Fibroblast of peridontal ligament (primary cell): ENCODE measurements around the gene SLC38A2.

Source experiments
- DNase-seq: peaks from one replicate; pipeline ENCODE4 v3.0.0-alpha.2; 2010; ENCODE audit errors: extremely low read depth

The SLC38A2 gene

GRCh38 chr12:46318037-46318436, 54.5 kb downstream of the SLC38A2 start:
- DNase-seq, result no peak
